HG03520 (cell line): ENCODE results near the gene VWA7.

Experiments
- ATAC-seq: cut with Tn5 transposase; IDR thresholded peaks from one replicate; pipeline ENCODE4 v1.9.1; 2021; ENCODE audit warnings: mild to moderate bottlenecking, moderate library complexity; ENCODE audit not compliant: unreplicated experiment

VWA7 gene

GRCh38 chr6:31758281-31758680, 18.8 kb downstream of the VWA7 start:
- ATAC-seq = no peak

GRCh38 chr6:31752739-31753319, 24.3 kb downstream of the VWA7 start:
- ATAC-seq = no peak

GRCh38 chr6:31750411-31751022, 26.6 kb downstream of the VWA7 start:
- no peak for ATAC-seq

GRCh38 chr6:31749301-31750036, 27.7 kb downstream of the VWA7 start:
- no peak for ATAC-seq

GRCh38 chr6:31744422-31744821, 32.7 kb downstream of the VWA7 start:
- no peak for ATAC-seq

- ATAC-seq = no peak
Observed at GRCh38 chr6:31742894-31743293, 34.2 kb downstream of the VWA7 start.

GRCh38 chr6:31741815-31742214, 35.3 kb downstream of the VWA7 start:
- ATAC-seq = no peak

GRCh38 chr6:31740397-31741223, 36.5 kb downstream of the VWA7 start:
- no peak for ATAC-seq

GRCh38 chr6:31739639-31740396, 37.3 kb downstream of the VWA7 start, which contains the start of gene MSH5:
MSH5 (plus strand) TSS chr6:31740005; CDS start chr6:31740467, 462 bp downstream.
- peak; percentile 77 for ATAC-seq

- ATAC-seq = no peak
Observed at GRCh38 chr6:31737991-31738979, 38.8 kb downstream of the VWA7 start.

GRCh38 chr6:31737315-31737990, 39.7 kb downstream of the VWA7 start:
- no peak for ATAC-seq

GRCh38 chr6:31736768-31737314, 40.3 kb downstream of the VWA7 start:
- ATAC-seq = no peak

GRCh38 chr6:31736021-31736767, 40.9 kb downstream of the VWA7 start, which contains the start of gene CLIC1:
CLIC1 (minus strand) TSS chr6:31736530; CDS start chr6:31736300, 230 bp downstream.
- no peak for ATAC-seq

- ATAC-seq = no peak
Observed at GRCh38 chr6:31734821-31735406, 42.2 kb downstream of the VWA7 start.

- ATAC-seq = no peak
Observed at GRCh38 chr6:31734247-31734820, 42.8 kb downstream of the VWA7 start.

GRCh38 chr6:31733734-31734133, 43.4 kb downstream of the VWA7 start:
- no peak for ATAC-seq

- no peak for ATAC-seq
Observed at GRCh38 chr6:31732029-31732428, 45.1 kb downstream of the VWA7 start.
